ENCODE data around the gene APOC3. TPM values are rescaled to one million over a fixed set of nuclear protein-coding genes. Genes with fewer than 3 reads are reported as not detected.

APOC3 gene
- total and polyA plus RNA-seq, 2 experiments from 2014 or later, result not detected

- H3K27me3 Mint-ChIP-seq (ENCODE audit: insufficient read depth, low read depth, poor library complexity), result peaks cover 2% of the 10 kb centered on the region
- Histone ChIP-seq H3K27ac (ENCODE audit: low read depth) (no peak overlapping the region), H2AFZ (no peak overlapping the region), H3F3A (replicated peaks; ENCODE audit: low read depth) (no peaks in the 10 kb centered on the region), H4K20me1 (replicated peaks; ENCODE audit: insufficient read depth) (no peaks in the 10 kb centered on the region; the same call in 1 of the 2 replicates), H3K4me1 (ENCODE audit: insufficient read depth) (no peaks in the 10 kb centered on the region), H3K4me2 (no peak overlapping the region), H3K4me3 (no peak overlapping the region), H3K27me3 (ENCODE audit: insufficient read depth) (no peaks in the 10 kb centered on the region), H3K9me2 (ENCODE audit: insufficient read depth) (no peaks in the 10 kb centered on the region), H3K79me2 (replicated peaks; ENCODE audit: insufficient read depth) (no peaks in the 10 kb centered on the region), H3K36me3 (ENCODE audit: insufficient read depth) (no peaks in the 10 kb centered on the region; the same call in 1 of the 2 replicates)
- ATAC-seq (no peak), DNase-seq (ENCODE audit: low spot score) (no peak)
- no peaks in the 10 kb centered on the region; the same call in 2 of the 3 replicates for H3K4me1 Mint-ChIP-seq
- H3K9me3 Mint-ChIP-seq, result no peaks in the 10 kb centered on the region
- no peak overlapping the region for H3K27ac Mint-ChIP-seq
- no peak overlapping the region for H3K4me3 Mint-ChIP-seq
- TF ChIP-seq NANOG (IDR thresholded peaks at IDR 0.05; ENCODE audit: borderline replicate concordance), result no peak
- no peak for TF ChIP-seq ZNF462 (CRISPR knock-in tag; IDR thresholded peaks at IDR 0.05)
- TF ChIP-seq EZH2phosphoT487 (IDR thresholded peaks at IDR 0.05; ENCODE audit: unreplicated experiment), result no peak
- TF ChIP-seq POLR2AphosphoS5 (IDR thresholded peaks at IDR 0.05; ENCODE audit: low read depth), result no peak
- TF ChIP-seq EZH2 (IDR thresholded peaks at IDR 0.05; ENCODE audit: low read depth, unreplicated experiment), result no peak
- TF ChIP-seq CTCF (conservative IDR thresholded peaks at IDR 0.05; ENCODE audit: low read depth in 2 of 2), result no peak
- TF ChIP-seq STAT1 (IDR thresholded peaks at IDR 0.05; ENCODE audit: unreplicated experiment), result no peak
- no peak for TF ChIP-seq ZNF114 (CRISPR knock-in tag; IDR thresholded peaks at IDR 0.05)
- no peak for TF ChIP-seq CREB1 (CRISPR knock-in tag; IDR thresholded peaks at IDR 0.05; ENCODE audit: low read depth)
- TF ChIP-seq REST (IDR thresholded peaks at IDR 0.05; ENCODE audit: unreplicated experiment), result no peak
- no peak for TF ChIP-seq ZNF331 (CRISPR knock-in tag; IDR thresholded peaks at IDR 0.05; ENCODE audit: low read depth)
- TF ChIP-seq JUNB (IDR thresholded peaks at IDR 0.05; ENCODE audit: unreplicated experiment), result no peak
- TF ChIP-seq ETS1 (IDR thresholded peaks at IDR 0.05), result no peak
- peaks cover 22% of the 10 kb centered on the region for H3K36me3 Mint-ChIP-seq (ENCODE audit: low read depth)
Measured at GRCh38 chr11:116849060-116849459, 19.4 kb downstream of the APOC3 start.

All from GM23338 (cell line).